CD14-positive monocyte (primary cell): ENCODE results near the gene SSTR4. TPM values are rescaled to one million over a fixed set of nuclear protein-coding genes. Genes with fewer than 3 reads are reported as not detected.

Experiments
- DNase-seq, 3 donors: peaks; one replicate each; pipeline ENCODE4 v3.0.0-alpha.2; 2011 to 2022
- H2AFZ ChIP-seq: 2 replicates; pipeline ENCODE4 v1.6.0; 2012; ENCODE audit warnings: mild to moderate bottlenecking, low read depth, low read length, inconsistent platforms; ENCODE audit not compliant: insufficient read depth, poor library complexity, severe bottlenecking
- H3K27ac ChIP-seq, 2 donors: 1 replicate in 1 of 2; 2 replicates in 1 of 2; pipeline ENCODE4 v1.5.1; 2012 to 2013; ENCODE audit warnings: low read length in 2 of 2, control low read depth in 1 of 2, inconsistent platforms in 1 of 2, low read depth in 1 of 2, mild to moderate bottlenecking in 1 of 2
- H3K27me3 ChIP-seq, 2 donors: one replicate each; pipeline versions ENCODE4 v1.6.0 to v1.6.1; 2011 to 2013; ENCODE audit warnings: low read length in 2 of 2; ENCODE audit not compliant: control insufficient read depth in 2 of 2, insufficient read depth in 2 of 2
- H3K36me3 ChIP-seq, 2 donors: replicated peaks in 1 of 2; 1 replicate in 1 of 2; 2 replicates in 1 of 2; pipeline versions ENCODE4 v1.5.1 to v1.6.1; 2012 to 2013; ENCODE audit warnings: low read length in 2 of 2, control low read depth in 1 of 2, inconsistent platforms in 1 of 2, mild to moderate bottlenecking in 1 of 2; ENCODE audit not compliant: insufficient read depth in 2 of 2, control insufficient read depth in 1 of 2
- H3K4me1 ChIP-seq, 2 donors: 1 replicate in 1 of 2; 2 replicates in 1 of 2; pipeline versions ENCODE4 v1.5.1 to v1.6.1; 2012 to 2013; ENCODE audit warnings: low read length in 2 of 2, control low read depth in 1 of 2, inconsistent platforms in 1 of 2, mild to moderate bottlenecking in 1 of 2, moderate library complexity in 1 of 2; ENCODE audit not compliant: insufficient read depth in 2 of 2, control insufficient read depth in 1 of 2
- H3K4me2 ChIP-seq: replicated peaks from 2 replicates; pipeline ENCODE3; 2012; ENCODE audit warnings: low read length, moderate library complexity, mild to moderate bottlenecking; ENCODE audit not compliant: poor library complexity, severe bottlenecking; ENCODE audit errors: extremely low read depth
- H3K4me3 ChIP-seq, 3 experiments: fragments of 200-600 bp in 1 of 3; sonication (generic) in 1 of 3; replicated peaks in 1 of 3; 1 replicate in 2 of 3; 2 replicates in 1 of 3; pipeline ENCODE4 v1.5.1; 2011 to 2013; ENCODE audit warnings: low read length in 3 of 3, mild to moderate bottlenecking in 3 of 3, control low read depth in 2 of 3, low read depth in 2 of 3, inconsistent platforms in 1 of 3, moderate library complexity in 1 of 3
- H3K79me2 ChIP-seq: 2 replicates; pipeline ENCODE4 v1.6.0; 2012; ENCODE audit warnings: mild to moderate bottlenecking, control low read depth, inconsistent platforms, low read length, moderate library complexity; ENCODE audit not compliant: insufficient read depth
- H3K9ac ChIP-seq: 2 replicates; pipeline ENCODE4 v1.6.0; 2017; ENCODE audit warnings: low read length, mild to moderate bottlenecking; ENCODE audit not compliant: insufficient read depth, poor library complexity, severe bottlenecking
- H3K9me3 ChIP-seq, 2 donors: replicated peaks in 1 of 2; 1 replicate in 1 of 2; 2 replicates in 1 of 2; pipeline versions ENCODE4 v1.5.1 to v1.6.1; 2012 to 2013; ENCODE audit warnings: low read length in 2 of 2, control low read depth in 1 of 2; ENCODE audit not compliant: control insufficient read depth in 1 of 2, insufficient read depth in 1 of 2
- H4K20me1 ChIP-seq: 2 replicates; pipeline ENCODE4 v1.6.0; 2012; ENCODE audit warnings: mild to moderate bottlenecking, low read length, control low read depth, moderate library complexity; ENCODE audit not compliant: insufficient read depth
- H3K27ac Mint-ChIP-seq, 7 donors: one replicate each; pipeline ENCODE4 v1.8.0; 2020; ENCODE audit warnings: mild to moderate bottlenecking in 7 of 7, mixed read lengths in 7 of 7, moderate library complexity in 6 of 7, inconsistent platforms in 2 of 7
- H3K27me3 Mint-ChIP-seq, 3 donors: one replicate each; pipeline ENCODE4 v1.8.0; 2021 to 2022; ENCODE audit warnings: low read depth in 3 of 3, mild to moderate bottlenecking in 3 of 3, mixed read lengths in 3 of 3, moderate library complexity in 3 of 3, inconsistent platforms in 1 of 3
- H3K36me3 Mint-ChIP-seq, 2 donors: one replicate each; pipeline ENCODE4 v1.8.0; 2020; ENCODE audit warnings: mixed read lengths in 2 of 2, inconsistent platforms in 1 of 2, mild to moderate bottlenecking in 1 of 2
- H3K4me1 Mint-ChIP-seq: one replicate; pipeline ENCODE4 v1.8.0; 2020; ENCODE audit warnings: mild to moderate bottlenecking, mixed read lengths
- H3K4me3 Mint-ChIP-seq, 2 donors: one replicate each; pipeline ENCODE4 v1.8.0; 2020; ENCODE audit warnings: mild to moderate bottlenecking in 2 of 2, mixed read lengths in 2 of 2, moderate library complexity in 1 of 2
- H3K9me3 Mint-ChIP-seq, 7 donors: one replicate each; pipeline ENCODE4 v1.8.0; 2020 to 2022; ENCODE audit warnings: mixed read lengths in 7 of 7, mild to moderate bottlenecking in 6 of 7, moderate library complexity in 6 of 7, inconsistent platforms in 2 of 7
- WGBS: methylation state at CpG from one replicate; pipeline ENCODE4 v1.1.5; 2013; ENCODE audit warnings: missing lambda C conversion rate; ENCODE audit not compliant: insufficient coverage; 5-methylcytosine and 5-hydroxymethylcytosine counted together
- intact Hi-C, 2 donors: fragments of 100-400 bp; cut with micrococcal nuclease; formaldehyde crosslinking; loops; one replicate each; pipeline versions ENCODE4 v1.15.0 to v1.15.1; 2023
- polyA plus RNA-seq, 3 donors: library from polyadenylated mRNA; depleted of rRNA in 1 of 3; unstranded in 2 of 3; stranded (reverse) in 1 of 3; fragments of 300-500 nt in 2 of 3; fragments of >200 nt in 1 of 3; fragmentation: Illumina TruSeq in 2 of 3; gene quantifications; 1 replicate in 2 of 3; 2 replicates in 1 of 3; pipeline ENCODE4 v1.2.3, GENCODE V29; 2012 to 2021
- TF ChIP-seq, protein P1 (sequence below): fragments of 200-600 bp; IDR thresholded peaks from one replicate; pipeline ENCODE4 v1.8.0; 2022; ENCODE audit warnings: antibody characterized with exemption, mild to moderate bottlenecking

SSTR4 gene
- polyA plus RNA-seq, 3 donors: not detected

- WGBS: 86% methylated on average over 4 of the region's 11 CpGs
- DNase-seq: no peak
- Histone ChIP-seq H3K79me2 (no peaks in the 10 kb centered on the region), H3K9me3 (no peaks in the 10 kb centered on the region), H3K27me3 (no peaks in the 10 kb centered on the region), H3K4me2 (no peak overlapping the region), H2AFZ (no peak overlapping the region), H4K20me1 (no peaks in the 10 kb centered on the region), H3K36me3 (no peaks in the 10 kb centered on the region), H3K27ac (no peak overlapping the region), H3K4me1 (no peaks in the 10 kb centered on the region), H3K9ac (no peak overlapping the region), H3K4me3 (no peak overlapping the region)
- TF ChIP-seq, protein P1, sequence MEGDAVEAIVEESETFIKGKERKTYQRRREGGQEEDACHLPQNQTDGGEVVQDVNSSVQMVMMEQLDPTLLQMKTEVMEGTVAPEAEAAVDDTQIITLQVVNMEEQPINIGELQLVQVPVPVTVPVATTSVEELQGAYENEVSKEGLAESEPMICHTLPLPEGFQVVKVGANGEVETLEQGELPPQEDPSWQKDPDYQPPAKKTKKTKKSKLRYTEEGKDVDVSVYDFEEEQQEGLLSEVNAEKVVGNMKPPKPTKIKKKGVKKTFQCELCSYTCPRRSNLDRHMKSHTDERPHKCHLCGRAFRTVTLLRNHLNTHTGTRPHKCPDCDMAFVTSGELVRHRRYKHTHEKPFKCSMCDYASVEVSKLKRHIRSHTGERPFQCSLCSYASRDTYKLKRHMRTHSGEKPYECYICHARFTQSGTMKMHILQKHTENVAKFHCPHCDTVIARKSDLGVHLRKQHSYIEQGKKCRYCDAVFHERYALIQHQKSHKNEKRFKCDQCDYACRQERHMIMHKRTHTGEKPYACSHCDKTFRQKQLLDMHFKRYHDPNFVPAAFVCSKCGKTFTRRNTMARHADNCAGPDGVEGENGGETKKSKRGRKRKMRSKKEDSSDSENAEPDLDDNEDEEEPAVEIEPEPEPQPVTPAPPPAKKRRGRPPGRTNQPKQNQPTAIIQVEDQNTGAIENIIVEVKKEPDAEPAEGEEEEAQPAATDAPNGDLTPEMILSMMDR: no peak
- peaks cover 13% of the 10 kb centered on the region for H3K4me1 Mint-ChIP-seq
- H3K27ac Mint-ChIP-seq: no peak overlapping the region
- peaks cover 2 to 4% (median 2%) of the 10 kb centered on the region in 3 donors for H3K27me3 Mint-ChIP-seq
- no peaks in the 10 kb centered on the region for H3K36me3 Mint-ChIP-seq
- peaks cover 0 to 2% (median 0%) of the 10 kb centered on the region in 7 donors for H3K9me3 Mint-ChIP-seq
- no peak overlapping the region for H3K4me3 Mint-ChIP-seq
- intact Hi-C loops: no loop called here
Observed at GRCh38 chr20:23018941-23019340, 16.2 kb upstream of the SSTR4 start.

GRCh38 chr20:23019403-23019802, 15.7 kb upstream of the SSTR4 start:
- H3K36me3 ChIP-seq: no peaks in the 10 kb centered on the region
- no peak for DNase-seq
- H3K27ac Mint-ChIP-seq: no peak overlapping the region
- H3K9ac ChIP-seq: no peak overlapping the region
- H3K4me3 Mint-ChIP-seq: no peak overlapping the region
- H3K4me1 Mint-ChIP-seq: peaks cover 13% of the 10 kb centered on the region
- no peak overlapping the region for H3K4me2 ChIP-seq
- H3K27me3 Mint-ChIP-seq: peaks cover 0 to 4% (median 2%) of the 10 kb centered on the region in 3 donors
- intact Hi-C loops: no loop called here
- H3K4me3 ChIP-seq: no peak overlapping the region
- H3K36me3 Mint-ChIP-seq: no peaks in the 10 kb centered on the region
- 75% methylated on average over 7 of the region's 7 CpGs for WGBS
- H2AFZ ChIP-seq: no peak overlapping the region
- H3K9me3 Mint-ChIP-seq: no peaks in the 10 kb centered on the region
- H3K79me2 ChIP-seq: no peaks in the 10 kb centered on the region
- no peaks in the 10 kb centered on the region for H3K27me3 ChIP-seq
- no peaks in the 10 kb centered on the region for H3K9me3 ChIP-seq
- H3K4me1 ChIP-seq: no peaks in the 10 kb centered on the region
- TF ChIP-seq, protein P1: no peak
- no peaks in the 10 kb centered on the region for H4K20me1 ChIP-seq
- no peak overlapping the region for H3K27ac ChIP-seq
